HG02678 (cell line): ENCODE measurements around the gene SHANK1.
"Not testable (repeated sequence)": the region's sequence is repeated elsewhere in the genome, so short reads cannot be mapped to it uniquely, and the experiment has no call there.

Experiments used
- ATAC-seq: cut with Tn5 transposase; IDR thresholded peaks from one replicate; pipeline ENCODE4 v1.9.1; 2021; ENCODE audit warnings: mild to moderate bottlenecking, moderate library complexity; ENCODE audit not compliant: unreplicated experiment

The SHANK1 gene

GRCh38 chr19:50719566-50719965 is at the start of gene SHANK1:
Gene SHANK1 (minus strand): TSS chr19:50719802. CDS start chr19:50716919, 2,883 bp downstream.
- no peak for ATAC-seq

- no peak for ATAC-seq
These were observed 48.7 kb upstream of the SHANK1 start for GRCh38 chr19:50768277-50768676.

- ATAC-seq, result not testable (repeated sequence)
These were observed 47.7 kb upstream of the SHANK1 start for GRCh38 chr19:50767263-50767662.

GRCh38 chr19:50766746-50767145 is 47.1 kb upstream of the SHANK1 start:
- ATAC-seq, result not testable (repeated sequence)

- no peak for ATAC-seq
These were observed 44.8 kb upstream of the SHANK1 start for GRCh38 chr19:50764409-50764808.

GRCh38 chr19:50763521-50763920 is 43.9 kb upstream of the SHANK1 start:
- ATAC-seq, result not testable (repeated sequence)

GRCh38 chr19:50761501-50761900 is 41.9 kb upstream of the SHANK1 start:
- not testable (repeated sequence) for ATAC-seq

- no peak for ATAC-seq
These were observed 40.3 kb upstream of the SHANK1 start for GRCh38 chr19:50759886-50760285.

GRCh38 chr19:50759076-50759475 is 39.5 kb upstream of the SHANK1 start:
- ATAC-seq, result not testable (repeated sequence)

- ATAC-seq, result not testable (repeated sequence)
These were observed 38.0 kb upstream of the SHANK1 start for GRCh38 chr19:50757624-50758023.

GRCh38 chr19:50756244-50756643 is 36.6 kb upstream of the SHANK1 start:
- ATAC-seq, result not testable (repeated sequence)

- no peak for ATAC-seq
These were observed 34.3 kb upstream of the SHANK1 start for GRCh38 chr19:50753879-50754278.

GRCh38 chr19:50750010-50750409 is 30.4 kb upstream of the SHANK1 start:
- no peak for ATAC-seq

- ATAC-seq, result no peak
These were observed 29.9 kb upstream of the SHANK1 start for GRCh38 chr19:50749490-50749889.

GRCh38 chr19:50747141-50747540 is 27.5 kb upstream of the SHANK1 start:
- not testable (repeated sequence) for ATAC-seq

GRCh38 chr19:50745221-50745620 is 25.6 kb upstream of the SHANK1 start:
- ATAC-seq, result no peak

- no peak for ATAC-seq
These were observed 23.9 kb upstream of the SHANK1 start for GRCh38 chr19:50743537-50743936.

- ATAC-seq, result no peak
These were observed 21.8 kb upstream of the SHANK1 start for GRCh38 chr19:50741179-50741933.

GRCh38 chr19:50739914-50740426 is 20.4 kb upstream of the SHANK1 start:
- no peak for ATAC-seq

- no peak for ATAC-seq
These were observed 19.7 kb upstream of the SHANK1 start for GRCh38 chr19:50739132-50739913.

- no peak for ATAC-seq
These were observed 16.7 kb upstream of the SHANK1 start for GRCh38 chr19:50736338-50736737.

GRCh38 chr19:50735869-50736268 is 16.3 kb upstream of the SHANK1 start:
- no peak for ATAC-seq
